Tibial nerve (tissue), 4 donors: ENCODE data around the gene VEGFA. TPM values are rescaled to one million over a fixed set of nuclear protein-coding genes. Genes with fewer than 3 reads are reported as not detected.

Source experiments
- DNase-seq, 2 donors: peaks; one replicate each; pipeline ENCODE4 v3.0.0-alpha.2; 2019; ENCODE audit warnings: low spot score in 2 of 2
- H3K27ac ChIP-seq, 4 donors: fragments of 200-600 bp; sonication (generic) in 3 of 4; one replicate each; pipeline ENCODE4 v1.5.1; 2017 to 2019; ENCODE audit warnings: mild to moderate bottlenecking in 1 of 4
- H3K27me3 ChIP-seq, 2 donors: fragments of 200-600 bp; sonication (generic) in 1 of 2; one replicate each; pipeline versions ENCODE4 v1.5.1 to v1.6.0; 2017 to 2019
- H3K36me3 ChIP-seq, 3 donors: fragments of 200-600 bp; sonication (generic); one replicate each; pipeline ENCODE4 v1.5.1; 2018 to 2019
- H3K4me1 ChIP-seq, 4 donors: fragments of 200-600 bp; sonication (generic) in 3 of 4; one replicate each; pipeline ENCODE4 v1.5.1; 2017 to 2019
- H3K4me3 ChIP-seq, 4 donors: fragments of 200-600 bp; sonication (generic) in 3 of 4; one replicate each; pipeline ENCODE4 v1.5.1; 2017 to 2019; ENCODE audit warnings: mild to moderate bottlenecking in 1 of 4, moderate library complexity in 1 of 4
- H3K9me3 ChIP-seq, 4 donors: fragments of 200-600 bp; sonication (generic) in 3 of 4; one replicate each; pipeline ENCODE4 v1.5.1; 2017 to 2019
- EP300 ChIP-seq, 2 donors: sonication (generic); formaldehyde crosslinking; IDR thresholded peaks; one replicate each; pipeline ENCODE4 v1.6.1; 2017; ENCODE audit warnings: antibody characterized with exemption in 2 of 2, mild to moderate bottlenecking in 1 of 2
- POLR2A ChIP-seq, 2 donors: fragments of 450-650 bp; IDR thresholded peaks; one replicate each; pipeline ENCODE4 v1.6.1; 2017; ENCODE audit warnings: antibody characterized with exemption in 2 of 2, mild to moderate bottlenecking in 2 of 2, moderate library complexity in 2 of 2
- WGBS, 2 donors: methylation state at CpG; one replicate each; pipeline ENCODE4 v1.1.5; 2018; 5-methylcytosine and 5-hydroxymethylcytosine counted together
- total RNA-seq, 4 donors: library from RNA; depleted of rRNA; stranded (reverse); fragments of >200 nt; gene quantifications; one replicate each; pipeline ENCODE4 v1.1.0, GENCODE V29; 2016
- TF ChIP-seq, protein P1 (sequence below), 5 experiments: fragments of 200-600 bp in 3 of 5; fragments of 450-650 bp in 2 of 5; sonication (generic) in 3 of 5; IDR thresholded peaks; one replicate each; pipeline ENCODE4 v1.5.1; 2016 to 2019; ENCODE audit warnings: antibody characterized with exemption in 5 of 5, mild to moderate bottlenecking in 3 of 5, moderate library complexity in 2 of 5

VEGFA gene
- total RNA-seq, 4 donors from 2014 or later = 175 to 220 (median 177) TPM

DNA sequence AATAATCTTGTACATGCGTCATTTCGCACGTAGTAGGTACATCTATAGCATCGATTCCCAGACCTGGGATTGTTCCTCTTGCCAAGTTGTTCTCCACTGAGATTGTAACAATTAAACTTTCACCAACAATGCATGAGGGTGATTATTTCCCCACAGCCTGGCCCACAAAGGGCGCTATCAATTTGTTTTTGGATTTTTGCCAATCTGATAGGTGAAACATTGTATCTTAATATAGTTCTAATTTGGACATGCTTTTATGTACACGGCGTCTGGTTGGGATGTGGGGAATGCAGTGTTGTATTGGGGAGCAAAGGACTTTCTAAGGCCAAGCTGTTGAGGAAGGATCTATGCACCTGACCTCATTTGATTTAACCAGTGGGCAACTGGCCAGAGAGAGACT, 59.5 kb downstream of the VEGFA start:
- 79 to 83% methylated on average over 7 of the region's 7 CpGs for WGBS, 2 donors
- Histone ChIP-seq H3K4me1 (no peaks in the 10 kb centered on the region), H3K27ac (no peak overlapping the region), H3K36me3 (no peaks in the 10 kb centered on the region), H3K9me3 (no peaks in the 10 kb centered on the region), H3K4me3 (no peak overlapping the region), H3K27me3 (no peaks in the 10 kb centered on the region)
- no peak for DNase-seq
- TF ChIP-seq POLR2A (IDR thresholded peaks at IDR 0.05) (no peak), EP300 (IDR thresholded peaks at IDR 0.05) (no peak)
- TF ChIP-seq, protein P1, sequence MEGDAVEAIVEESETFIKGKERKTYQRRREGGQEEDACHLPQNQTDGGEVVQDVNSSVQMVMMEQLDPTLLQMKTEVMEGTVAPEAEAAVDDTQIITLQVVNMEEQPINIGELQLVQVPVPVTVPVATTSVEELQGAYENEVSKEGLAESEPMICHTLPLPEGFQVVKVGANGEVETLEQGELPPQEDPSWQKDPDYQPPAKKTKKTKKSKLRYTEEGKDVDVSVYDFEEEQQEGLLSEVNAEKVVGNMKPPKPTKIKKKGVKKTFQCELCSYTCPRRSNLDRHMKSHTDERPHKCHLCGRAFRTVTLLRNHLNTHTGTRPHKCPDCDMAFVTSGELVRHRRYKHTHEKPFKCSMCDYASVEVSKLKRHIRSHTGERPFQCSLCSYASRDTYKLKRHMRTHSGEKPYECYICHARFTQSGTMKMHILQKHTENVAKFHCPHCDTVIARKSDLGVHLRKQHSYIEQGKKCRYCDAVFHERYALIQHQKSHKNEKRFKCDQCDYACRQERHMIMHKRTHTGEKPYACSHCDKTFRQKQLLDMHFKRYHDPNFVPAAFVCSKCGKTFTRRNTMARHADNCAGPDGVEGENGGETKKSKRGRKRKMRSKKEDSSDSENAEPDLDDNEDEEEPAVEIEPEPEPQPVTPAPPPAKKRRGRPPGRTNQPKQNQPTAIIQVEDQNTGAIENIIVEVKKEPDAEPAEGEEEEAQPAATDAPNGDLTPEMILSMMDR (IDR thresholded peaks at IDR 0.05) = no peak

- Histone ChIP-seq H3K9me3 (no peaks in the 10 kb centered on the region), H3K27me3 (no peaks in the 10 kb centered on the region), H3K36me3 (no peaks in the 10 kb centered on the region), H3K4me1 (no peaks in the 10 kb centered on the region), H3K27ac (no peak overlapping the region), H3K4me3 (no peak overlapping the region)
- TF ChIP-seq, protein P1 (IDR thresholded peaks at IDR 0.05) = no peak
- no peak for TF ChIP-seq EP300 (IDR thresholded peaks at IDR 0.05)
- 50 to 52% methylated on average over 5 to 8 of the region's 8 CpGs for WGBS, 2 donors
- DNase-seq = no peak
Measured at GRCh38 chr6:43830775-43831174, 60.8 kb downstream of the VEGFA start.

DNA sequence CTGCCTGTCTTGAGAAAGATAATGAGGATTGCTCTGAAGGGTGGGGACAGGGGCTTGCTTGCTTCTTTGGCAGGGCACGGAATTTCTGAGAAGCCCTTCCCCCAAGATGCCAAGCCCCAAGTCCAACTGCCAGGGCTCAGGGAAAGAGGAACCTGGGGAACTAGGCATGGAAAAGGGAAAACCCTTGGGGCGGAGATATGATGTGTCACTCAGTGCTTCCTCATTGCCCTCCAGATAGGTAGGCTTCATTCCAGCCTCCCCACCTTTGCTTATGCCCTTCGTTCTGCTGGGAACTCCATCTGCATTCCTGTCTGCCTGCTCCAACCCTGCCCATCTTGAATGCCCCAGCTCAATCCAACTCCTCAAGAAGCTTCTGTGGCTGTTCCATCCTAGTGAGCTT, 61.2 kb downstream of the VEGFA start:
- DNase-seq = no peak
- TF ChIP-seq, protein P1 (IDR thresholded peaks at IDR 0.05) = no peak
- no peak for TF ChIP-seq EP300 (IDR thresholded peaks at IDR 0.05)
- Histone ChIP-seq H3K9me3 (no peaks in the 10 kb centered on the region), H3K4me3 (no peak overlapping the region), H3K27me3 (no peaks in the 10 kb centered on the region), H3K27ac (no peak overlapping the region), H3K36me3 (no peaks in the 10 kb centered on the region), H3K4me1 (no peaks in the 10 kb centered on the region)
- WGBS, 2 donors = 72 to 76% methylated on average over 3 of the region's 3 CpGs

DNA sequence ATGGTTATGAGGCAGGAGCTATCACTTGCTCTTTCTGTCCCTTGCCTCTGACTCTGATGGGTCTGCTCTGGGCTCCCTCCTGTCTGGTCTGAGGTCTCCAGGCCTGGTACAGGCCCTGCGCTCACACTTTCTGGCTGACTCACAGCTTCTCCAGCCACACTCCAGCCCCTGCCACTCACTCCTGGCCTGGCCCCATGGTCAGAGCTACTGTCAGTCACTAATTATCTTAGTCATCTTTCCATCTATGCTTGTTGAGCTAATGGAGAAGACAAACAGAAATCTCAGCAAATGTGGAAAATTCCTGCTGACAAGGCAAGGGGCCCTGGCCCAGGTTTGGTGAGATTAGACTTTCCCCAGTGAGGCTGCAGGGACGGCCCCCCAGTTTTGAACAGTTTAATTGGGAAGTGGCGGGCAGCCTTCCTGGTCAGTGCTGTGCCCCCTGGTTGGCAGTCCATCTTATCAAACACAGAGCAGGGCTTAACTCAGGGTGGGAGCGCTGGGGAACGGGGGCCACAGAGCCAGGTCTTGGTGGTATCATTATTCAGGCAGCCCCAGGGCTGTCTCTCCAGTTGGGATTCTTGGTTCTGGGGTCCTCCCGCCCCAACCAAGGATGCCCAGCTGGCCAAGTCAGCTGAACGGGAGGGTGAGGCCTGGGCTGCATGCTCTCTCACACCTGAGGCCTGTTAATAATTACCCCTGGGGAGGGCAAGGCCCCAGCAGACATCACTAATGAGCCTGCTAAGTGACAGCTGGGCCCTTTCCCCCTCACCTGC, 63.4 kb downstream of the VEGFA start:
- 86 to 95% methylated on average over 5 to 6 of the region's 7 CpGs for WGBS, 2 donors
- DNase-seq = no peak
- H3K36me3 ChIP-seq = no peaks in the 10 kb centered on the region
- H3K27ac ChIP-seq = no peak overlapping the region
- H3K9me3 ChIP-seq = no peaks in the 10 kb centered on the region
- no peaks in the 10 kb centered on the region for H3K27me3 ChIP-seq
- TF ChIP-seq, protein P1 (IDR thresholded peaks at IDR 0.05) = no peak
- TF ChIP-seq POLR2A (IDR thresholded peaks at IDR 0.05) (no peak), EP300 (IDR thresholded peaks at IDR 0.05) (no peak)
- H3K4me1 ChIP-seq = peaks cover 0 to 2% (median 0%) of the 10 kb centered on the region in 4 donors
- H3K4me3 ChIP-seq = no peak overlapping the region

GRCh38 chr6:43833996-43834390, 64.0 kb downstream of the VEGFA start:
- H3K27ac ChIP-seq = no peak overlapping the region
- H3K36me3 ChIP-seq = no peaks in the 10 kb centered on the region
- no peak overlapping the region for H3K4me3 ChIP-seq
- H3K9me3 ChIP-seq = no peaks in the 10 kb centered on the region
- H3K27me3 ChIP-seq = no peaks in the 10 kb centered on the region
- DNase-seq = no peak
- TF ChIP-seq EP300 (IDR thresholded peaks at IDR 0.05) (no peak), POLR2A (IDR thresholded peaks at IDR 0.05) (no peak)
- TF ChIP-seq, protein P1 (IDR thresholded peaks at IDR 0.05) = no peak
- peaks cover 0 to 6% (median 0%) of the 10 kb centered on the region in 4 donors for H3K4me1 ChIP-seq
- 86 to 90% methylated on average over 9 of the region's 9 CpGs for WGBS, 2 donors
